HepG2 (cell line): ENCODE results near the gene AKT2. TPM values are rescaled to one million over a fixed set of nuclear protein-coding genes. Genes with fewer than 3 reads are reported as not detected.

Experiments
- ATF7-NPFF ChIP-seq: sonication (generic); formaldehyde crosslinking; IDR thresholded peaks from 2 replicates; pipeline ENCODE4 v1.8.1; 2023; ENCODE audit warnings: mild to moderate bottlenecking, low read depth, missing genetic modification reagents, moderate library complexity
- FOSL2 ChIP-seq: sonication (generic); formaldehyde crosslinking; IDR thresholded peaks from 2 replicates; pipeline ENCODE4 v1.4.0; 2020; ENCODE audit warnings: missing genetic modification reagents
- KMT2A ChIP-seq: sonication (generic); formaldehyde crosslinking; IDR thresholded peaks from 2 replicates; pipeline ENCODE4 v1.4.0; 2020; ENCODE audit warnings: missing genetic modification reagents
- MAZ ChIP-seq, 2 experiments: sonication (generic) in 1 of 2; formaldehyde crosslinking in 1 of 2; IDR thresholded peaks; 2 replicates each; pipeline versions ENCODE4 v1.5.0 to v1.6.1; 2012 to 2020; ENCODE audit warnings: low read depth in 2 of 2, mild to moderate bottlenecking in 2 of 2, borderline replicate concordance in 1 of 2, improper control_type of control experiment in 1 of 2, low read length in 1 of 2, missing genetic modification reagents in 1 of 2, moderate library complexity in 1 of 2
- NKX3-1 ChIP-seq: sonication (generic); formaldehyde crosslinking; IDR thresholded peaks from 2 replicates; pipeline ENCODE4 v1.5.0; 2020; ENCODE audit warnings: missing genetic modification reagents
- TEAD3 ChIP-seq: optimal IDR thresholded peaks from 2 replicates; pipeline ENCODE3; 2016; ENCODE audit warnings: borderline replicate concordance
- TOE1 ChIP-seq: sonication (generic); formaldehyde crosslinking; IDR thresholded peaks from 2 replicates; pipeline ENCODE4 v1.4.0; 2020; ENCODE audit warnings: mild to moderate bottlenecking, missing genetic modification reagents
- ZFX ChIP-seq: sonication (generic); formaldehyde crosslinking; IDR thresholded peaks from 2 replicates; pipeline ENCODE4 v1.4.0; 2020; ENCODE audit warnings: mild to moderate bottlenecking, low read depth, missing genetic modification reagents, moderate library complexity
- ZNF160 ChIP-seq: sonication (generic); formaldehyde crosslinking; IDR thresholded peaks from 2 replicates; pipeline ENCODE4 v1.8.0; 2022; ENCODE audit warnings: mild to moderate bottlenecking, inconsistent platforms, missing genetic modification reagents
- ZNF430 ChIP-seq: sonication (generic); formaldehyde crosslinking; IDR thresholded peaks from 2 replicates; pipeline ENCODE4 v1.9.0; 2021; ENCODE audit warnings: mild to moderate bottlenecking, missing genetic modification reagents
- ZNF703 ChIP-seq: sonication (generic); formaldehyde crosslinking; IDR thresholded peaks from 2 replicates; pipeline ENCODE4 v1.5.1; 2020; ENCODE audit warnings: missing genetic modification reagents, mild to moderate bottlenecking, moderate library complexity, borderline replicate concordance
- ZNF747 ChIP-seq: sonication (generic); formaldehyde crosslinking; IDR thresholded peaks from 2 replicates; pipeline ENCODE4 v1.8.1; 2023; ENCODE audit warnings: missing genetic modification reagents, mild to moderate bottlenecking, borderline replicate concordance
- ZNF766 ChIP-seq: sonication (generic); formaldehyde crosslinking; IDR thresholded peaks from 2 replicates; pipeline ENCODE4 v1.5.0; 2020; ENCODE audit warnings: missing genetic modification reagents, borderline replicate concordance
- ZNF83 ChIP-seq: sonication (generic); formaldehyde crosslinking; IDR thresholded peaks from 2 replicates; pipeline ENCODE4 v1.4.0; 2020; ENCODE audit warnings: missing genetic modification reagents, mild to moderate bottlenecking, borderline replicate concordance
- ZZZ3 ChIP-seq: sonication (generic); formaldehyde crosslinking; IDR thresholded peaks from 2 replicates; pipeline ENCODE4 v1.4.0; 2020; ENCODE audit warnings: missing genetic modification reagents, mild to moderate bottlenecking, borderline replicate concordance
- polyA plus RNA-seq, 8 experiments: library from polyadenylated mRNA; depleted of rRNA in 3 of 8; stranded (reverse) in 7 of 8; unstranded in 1 of 8; fragments of >200 nt; fragmentation: Illumina TruSeq in 4 of 8; extraction: Trizol in 4 of 8; gene quantifications; 2 replicates each; pipeline versions ENCODE4 v1.2.1 to v1.2.3, GENCODE V29; 2011 to 2016; ENCODE audit warnings: low read depth in 4 of 8, missing spikeins in 1 of 8, mixed read lengths in 1 of 8; ENCODE audit not compliant: insufficient read depth in 1 of 8
- total RNA-seq, 5 experiments: library from RNA; depleted of rRNA; stranded (reverse); fragments of >200 nt; fragmentation: Illumina TruSeq; extraction: Trizol; gene quantifications; 2 replicates each; pipeline ENCODE4 v1.2.3, GENCODE V29; 2016; ENCODE audit warnings: low read depth in 1 of 5
- TF ChIP-seq, protein P1 (sequence below): sonication (generic); formaldehyde crosslinking; IDR thresholded peaks from 2 replicates; pipeline ENCODE4 v1.4.0; 2020; ENCODE audit warnings: missing genetic modification reagents
- TF ChIP-seq, protein P2 (sequence below): sonication (generic); formaldehyde crosslinking; IDR thresholded peaks from 2 replicates; pipeline ENCODE4 v1.5.0; 2020; ENCODE audit warnings: missing genetic modification reagents
- TF ChIP-seq, protein P3 (sequence below): sonication (generic); formaldehyde crosslinking; IDR thresholded peaks from 2 replicates; pipeline ENCODE4 v1.5.0; 2020; ENCODE audit warnings: mild to moderate bottlenecking, missing genetic modification reagents
- TF ChIP-seq, protein P4 (sequence below): sonication (generic); formaldehyde crosslinking; IDR thresholded peaks from 2 replicates; pipeline ENCODE4 v1.4.0; 2020; ENCODE audit warnings: mild to moderate bottlenecking, missing genetic modification reagents

The AKT2 gene
- total and polyA plus RNA-seq, 2 of the 13 experiments (the other 11 are each of a cell fraction or from before 2014, with no cell fraction given), result 82.1 to 173 TPM

DNA sequence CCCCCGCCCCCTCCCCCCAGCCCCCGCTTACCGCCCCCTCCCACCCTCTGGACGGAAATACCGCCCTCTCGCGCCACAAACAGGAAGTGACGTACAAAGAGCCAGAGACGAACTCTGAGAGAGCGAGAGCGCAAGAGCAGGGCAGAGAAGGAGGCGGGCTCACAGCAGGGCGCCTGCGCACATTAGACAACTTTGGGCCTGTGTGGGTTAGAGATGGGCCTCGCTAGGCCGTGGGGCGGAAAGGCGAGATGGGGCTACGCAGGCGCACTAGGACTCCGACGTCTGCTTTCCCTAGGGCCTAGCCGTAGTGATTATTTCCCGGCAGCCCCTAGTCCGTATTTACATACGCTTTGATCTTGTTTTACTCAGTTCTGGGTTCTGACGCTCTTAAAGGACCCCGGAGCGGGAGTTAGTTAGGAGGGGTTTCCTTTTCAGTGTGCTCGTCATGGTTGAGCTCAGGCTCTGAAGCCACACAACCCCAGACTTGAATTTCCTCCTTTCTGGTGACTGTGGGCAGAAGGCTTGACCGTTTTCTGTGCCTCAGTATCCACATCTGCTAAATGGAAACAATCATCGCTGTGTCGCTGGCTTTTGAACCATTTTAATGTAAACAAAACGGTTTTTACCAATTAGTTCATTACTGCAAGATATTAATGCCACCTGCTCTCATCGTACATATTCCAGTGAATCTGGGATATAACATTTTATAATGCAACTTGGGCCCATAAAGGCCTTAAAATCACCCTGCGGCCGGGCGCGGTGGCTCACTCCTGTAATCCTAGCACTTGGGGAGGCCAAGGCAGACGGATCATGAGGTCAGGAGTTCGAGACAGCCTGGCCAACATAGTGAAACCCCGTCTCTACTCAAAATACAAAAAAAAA is 449 bp upstream of the AKT2 start (continued):
- TF ChIP-seq, protein P1, sequence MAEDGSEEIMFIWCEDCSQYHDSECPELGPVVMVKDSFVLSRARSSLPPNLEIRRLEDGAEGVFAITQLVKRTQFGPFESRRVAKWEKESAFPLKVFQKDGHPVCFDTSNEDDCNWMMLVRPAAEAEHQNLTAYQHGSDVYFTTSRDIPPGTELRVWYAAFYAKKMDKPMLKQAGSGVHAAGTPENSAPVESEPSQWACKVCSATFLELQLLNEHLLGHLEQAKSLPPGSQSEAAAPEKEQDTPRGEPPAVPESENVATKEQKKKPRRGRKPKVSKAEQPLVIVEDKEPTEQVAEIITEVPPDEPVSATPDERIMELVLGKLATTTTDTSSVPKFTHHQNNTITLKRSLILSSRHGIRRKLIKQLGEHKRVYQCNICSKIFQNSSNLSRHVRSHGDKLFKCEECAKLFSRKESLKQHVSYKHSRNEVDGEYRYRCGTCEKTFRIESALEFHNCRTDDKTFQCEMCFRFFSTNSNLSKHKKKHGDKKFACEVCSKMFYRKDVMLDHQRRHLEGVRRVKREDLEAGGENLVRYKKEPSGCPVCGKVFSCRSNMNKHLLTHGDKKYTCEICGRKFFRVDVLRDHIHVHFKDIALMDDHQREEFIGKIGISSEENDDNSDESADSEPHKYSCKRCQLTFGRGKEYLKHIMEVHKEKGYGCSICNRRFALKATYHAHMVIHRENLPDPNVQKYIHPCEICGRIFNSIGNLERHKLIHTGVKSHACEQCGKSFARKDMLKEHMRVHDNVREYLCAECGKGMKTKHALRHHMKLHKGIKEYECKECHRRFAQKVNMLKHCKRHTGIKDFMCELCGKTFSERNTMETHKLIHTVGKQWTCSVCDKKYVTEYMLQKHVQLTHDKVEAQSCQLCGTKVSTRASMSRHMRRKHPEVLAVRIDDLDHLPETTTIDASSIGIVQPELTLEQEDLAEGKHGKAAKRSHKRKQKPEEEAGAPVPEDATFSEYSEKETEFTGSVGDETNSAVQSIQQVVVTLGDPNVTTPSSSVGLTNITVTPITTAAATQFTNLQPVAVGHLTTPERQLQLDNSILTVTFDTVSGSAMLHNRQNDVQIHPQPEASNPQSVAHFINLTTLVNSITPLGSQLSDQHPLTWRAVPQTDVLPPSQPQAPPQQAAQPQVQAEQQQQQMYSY, result no peak
- TF ChIP-seq TOE1 (CRISPR knock-in tag), result no peak
- TF ChIP-seq KMT2A (CRISPR knock-in tag), result peak; percentile 29; the same call in 1 of the 2 replicates
- TF ChIP-seq NKX3-1, result no peak
- 0 out of 2 replicates have a peak, but pooled peaks have one; percentile 7 for TF ChIP-seq ZNF747 (CRISPR knock-in tag)
- peak; percentile 24 for TF ChIP-seq TEAD3 (CRISPR knock-in tag)
- TF ChIP-seq, protein P2, sequence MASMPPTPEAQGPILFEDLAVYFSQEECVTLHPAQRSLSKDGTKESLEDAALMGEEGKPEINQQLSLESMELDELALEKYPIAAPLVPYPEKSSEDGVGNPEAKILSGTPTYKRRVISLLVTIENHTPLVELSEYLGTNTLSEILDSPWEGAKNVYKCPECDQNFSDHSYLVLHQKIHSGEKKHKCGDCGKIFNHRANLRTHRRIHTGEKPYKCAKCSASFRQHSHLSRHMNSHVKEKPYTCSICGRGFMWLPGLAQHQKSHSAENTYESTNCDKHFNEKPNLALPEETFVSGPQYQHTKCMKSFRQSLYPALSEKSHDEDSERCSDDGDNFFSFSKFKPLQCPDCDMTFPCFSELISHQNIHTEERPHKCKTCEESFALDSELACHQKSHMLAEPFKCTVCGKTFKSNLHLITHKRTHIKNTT, result 0 out of 2 replicates have a peak, but pooled peaks have one; percentile 45
- no peak for TF ChIP-seq ZNF703
- TF ChIP-seq ZFX (CRISPR knock-in tag), result peak; percentile 97
- TF ChIP-seq ZZZ3, result peak; percentile 48; the same call in 1 of the 2 replicates
- 0 out of 2 replicates have a peak, but pooled peaks have one; percentile 46 for TF ChIP-seq ZNF766 (CRISPR knock-in tag)
- TF ChIP-seq FOSL2, result 0 out of 2 replicates have a peak, but pooled peaks have one; percentile 33
- TF ChIP-seq ATF7-NPFF (CRISPR knock-in tag), result no peak
- no peak for TF ChIP-seq ZNF160 (CRISPR knock-in tag)
- no peak for TF ChIP-seq ZNF83
- no peak for TF ChIP-seq MAZ (IDR thresholded peaks at IDR 0.05; ENCODE audit: borderline replicate concordance, low read depth, low read length)
- peak; percentile 41 for TF ChIP-seq MAZ (CRISPR knock-in tag; IDR thresholded peaks at IDR 0.05; ENCODE audit: low read depth)
- TF ChIP-seq, protein P3, sequence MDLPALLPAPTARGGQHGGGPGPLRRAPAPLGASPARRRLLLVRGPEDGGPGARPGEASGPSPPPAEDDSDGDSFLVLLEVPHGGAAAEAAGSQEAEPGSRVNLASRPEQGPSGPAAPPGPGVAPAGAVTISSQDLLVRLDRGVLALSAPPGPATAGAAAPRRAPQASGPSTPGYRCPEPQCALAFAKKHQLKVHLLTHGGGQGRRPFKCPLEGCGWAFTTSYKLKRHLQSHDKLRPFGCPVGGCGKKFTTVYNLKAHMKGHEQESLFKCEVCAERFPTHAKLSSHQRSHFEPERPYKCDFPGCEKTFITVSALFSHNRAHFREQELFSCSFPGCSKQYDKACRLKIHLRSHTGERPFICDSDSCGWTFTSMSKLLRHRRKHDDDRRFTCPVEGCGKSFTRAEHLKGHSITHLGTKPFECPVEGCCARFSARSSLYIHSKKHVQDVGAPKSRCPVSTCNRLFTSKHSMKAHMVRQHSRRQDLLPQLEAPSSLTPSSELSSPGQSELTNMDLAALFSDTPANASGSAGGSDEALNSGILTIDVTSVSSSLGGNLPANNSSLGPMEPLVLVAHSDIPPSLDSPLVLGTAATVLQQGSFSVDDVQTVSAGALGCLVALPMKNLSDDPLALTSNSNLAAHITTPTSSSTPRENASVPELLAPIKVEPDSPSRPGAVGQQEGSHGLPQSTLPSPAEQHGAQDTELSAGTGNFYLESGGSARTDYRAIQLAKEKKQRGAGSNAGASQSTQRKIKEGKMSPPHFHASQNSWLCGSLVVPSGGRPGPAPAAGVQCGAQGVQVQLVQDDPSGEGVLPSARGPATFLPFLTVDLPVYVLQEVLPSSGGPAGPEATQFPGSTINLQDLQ (CRISPR knock-in tag), result no peak
- TF ChIP-seq, protein P4, sequence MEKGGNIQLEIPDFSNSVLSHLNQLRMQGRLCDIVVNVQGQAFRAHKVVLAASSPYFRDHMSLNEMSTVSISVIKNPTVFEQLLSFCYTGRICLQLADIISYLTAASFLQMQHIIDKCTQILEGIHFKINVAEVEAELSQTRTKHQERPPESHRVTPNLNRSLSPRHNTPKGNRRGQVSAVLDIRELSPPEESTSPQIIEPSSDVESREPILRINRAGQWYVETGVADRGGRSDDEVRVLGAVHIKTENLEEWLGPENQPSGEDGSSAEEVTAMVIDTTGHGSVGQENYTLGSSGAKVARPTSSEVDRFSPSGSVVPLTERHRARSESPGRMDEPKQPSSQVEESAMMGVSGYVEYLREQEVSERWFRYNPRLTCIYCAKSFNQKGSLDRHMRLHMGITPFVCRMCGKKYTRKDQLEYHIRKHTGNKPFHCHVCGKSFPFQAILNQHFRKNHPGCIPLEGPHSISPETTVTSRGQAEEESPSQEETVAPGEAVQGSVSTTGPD (CRISPR knock-in tag), result no peak
- 0 out of 2 replicates have a peak, but pooled peaks have one; percentile 60 for TF ChIP-seq ZNF430 (CRISPR knock-in tag)
